ENCODE measurements around the gene MYL6B.
"Not testable (repeated sequence)": the region's sequence is repeated elsewhere in the genome, so short reads cannot be mapped to it uniquely, and the experiment has no call there.

The MYL6B gene

DNA sequence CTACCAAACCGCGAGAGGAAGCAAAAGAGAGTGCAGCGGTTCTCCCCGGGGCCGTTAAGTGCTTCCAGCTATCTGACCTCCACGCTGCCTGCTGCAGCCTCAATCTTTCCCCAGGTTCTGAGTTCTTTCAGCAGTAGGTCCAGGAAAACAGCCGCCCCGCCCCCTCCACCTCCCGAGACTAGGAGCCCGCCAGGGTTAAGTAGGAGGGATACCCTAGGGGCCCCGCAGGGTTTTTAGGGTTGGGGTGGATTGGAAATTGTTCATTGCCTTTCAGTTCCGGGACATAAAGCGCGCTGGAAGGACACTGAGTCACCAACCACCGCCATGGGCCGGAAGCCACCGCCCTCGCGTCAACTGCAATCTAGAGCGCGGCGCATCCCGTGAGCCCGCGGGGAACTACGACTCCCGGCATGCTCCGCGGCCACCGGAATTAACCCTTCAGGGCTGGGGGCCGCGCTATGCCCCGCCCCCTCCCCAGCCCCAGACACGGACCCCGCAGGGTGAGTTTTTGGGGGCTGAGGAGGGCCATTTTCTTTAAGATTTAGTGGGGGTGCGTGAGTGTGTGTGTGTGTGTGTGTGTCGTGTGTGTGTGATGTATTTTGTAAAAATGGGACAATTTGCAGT lies at the start of gene MYL6B:
Gene MYL6B (plus strand): TSS at position 456 of the 624 bp plus-strand sequence. CDS start 1,332 bp downstream, outside the sequence.
- peak; percentile 90 to 91 for DNase-seq (ENCODE audit: low read depth in 2 of 2)

GRCh38 chr12:56102683-56103065 lies 49.7 kb upstream of the MYL6B start:
- no peak for DNase-seq (ENCODE audit: low read depth in 2 of 2)

DNA sequence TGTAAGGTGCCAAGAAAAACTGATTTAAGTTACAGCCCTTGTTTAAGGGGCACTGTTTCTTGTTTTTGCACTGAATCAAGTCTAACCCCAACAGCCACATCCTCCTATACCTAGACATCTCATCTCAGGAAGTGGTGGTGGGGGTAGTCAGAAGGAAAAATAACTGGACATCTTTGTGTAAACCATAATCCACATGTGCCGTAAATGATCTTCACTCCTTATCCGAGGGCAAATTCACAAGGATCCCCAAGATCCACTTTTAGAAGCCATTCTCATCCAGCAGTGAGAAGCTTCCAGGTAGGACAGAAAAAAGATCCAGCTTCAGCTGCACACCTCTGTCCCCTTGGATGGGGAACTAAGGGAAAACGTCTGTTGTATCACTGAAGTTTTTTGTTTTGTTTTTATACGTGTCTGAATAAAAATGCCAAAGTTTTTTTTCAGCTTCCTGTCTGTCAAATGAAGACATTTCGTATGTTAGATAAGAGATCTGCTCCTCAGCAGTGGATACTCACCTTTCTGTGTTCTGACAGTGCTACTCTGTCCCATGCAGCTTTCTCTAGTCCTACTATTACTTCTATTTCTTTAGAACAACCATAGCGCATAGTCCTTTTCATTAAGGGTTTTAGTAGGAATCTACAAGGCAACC lies 49.2 kb upstream of the MYL6B start:
- no peak for DNase-seq (ENCODE audit: low read depth in 2 of 2)

- DNase-seq (ENCODE audit: low read depth in 2 of 2) = no peak
These were observed 48.6 kb upstream of the MYL6B start for GRCh38 chr12:56103823-56104108.

DNA sequence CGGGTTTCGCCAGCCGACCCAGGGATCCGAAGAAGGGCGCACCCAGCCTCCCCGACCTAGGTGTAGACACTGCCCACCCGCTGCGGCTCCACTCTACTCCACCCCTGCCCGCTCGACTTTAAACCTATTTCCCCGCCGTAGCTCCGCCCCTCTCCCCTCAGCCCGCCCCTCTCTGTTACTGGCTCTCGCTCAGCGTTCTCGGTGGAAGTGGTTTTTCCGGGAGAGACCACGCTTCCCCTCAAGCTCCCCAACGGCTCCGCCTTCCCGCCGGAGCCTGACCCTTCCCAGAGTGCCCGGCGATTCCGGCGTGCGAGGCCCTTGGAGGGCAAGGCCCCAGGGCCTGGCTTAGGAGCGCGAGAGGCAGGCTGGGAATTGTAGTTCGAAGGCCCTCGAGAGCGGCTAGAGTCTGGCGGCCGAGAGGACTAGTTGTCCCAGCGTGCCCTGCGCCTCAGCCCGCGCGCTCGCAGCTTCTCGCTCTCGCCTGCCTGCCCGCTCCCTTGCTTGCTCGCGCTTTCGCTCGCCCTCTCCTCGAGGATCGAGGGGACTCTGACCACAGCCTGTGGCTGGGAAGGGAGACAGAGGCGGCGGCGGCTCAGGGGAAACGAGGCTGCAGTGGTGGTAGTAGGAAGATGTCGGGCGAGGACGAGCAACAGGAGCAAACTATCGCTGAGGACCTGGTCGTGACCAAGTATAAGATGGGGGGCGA lies 48.1 kb upstream of the MYL6B start, which contains the start of gene PA2G4:
Gene PA2G4 (plus strand): TSS at position 451 of the 706 bp plus-strand sequence. CDS start 179 bp downstream, at position 630.
- peak; percentile 96 for DNase-seq (ENCODE audit: low read depth in 2 of 2)

DNA sequence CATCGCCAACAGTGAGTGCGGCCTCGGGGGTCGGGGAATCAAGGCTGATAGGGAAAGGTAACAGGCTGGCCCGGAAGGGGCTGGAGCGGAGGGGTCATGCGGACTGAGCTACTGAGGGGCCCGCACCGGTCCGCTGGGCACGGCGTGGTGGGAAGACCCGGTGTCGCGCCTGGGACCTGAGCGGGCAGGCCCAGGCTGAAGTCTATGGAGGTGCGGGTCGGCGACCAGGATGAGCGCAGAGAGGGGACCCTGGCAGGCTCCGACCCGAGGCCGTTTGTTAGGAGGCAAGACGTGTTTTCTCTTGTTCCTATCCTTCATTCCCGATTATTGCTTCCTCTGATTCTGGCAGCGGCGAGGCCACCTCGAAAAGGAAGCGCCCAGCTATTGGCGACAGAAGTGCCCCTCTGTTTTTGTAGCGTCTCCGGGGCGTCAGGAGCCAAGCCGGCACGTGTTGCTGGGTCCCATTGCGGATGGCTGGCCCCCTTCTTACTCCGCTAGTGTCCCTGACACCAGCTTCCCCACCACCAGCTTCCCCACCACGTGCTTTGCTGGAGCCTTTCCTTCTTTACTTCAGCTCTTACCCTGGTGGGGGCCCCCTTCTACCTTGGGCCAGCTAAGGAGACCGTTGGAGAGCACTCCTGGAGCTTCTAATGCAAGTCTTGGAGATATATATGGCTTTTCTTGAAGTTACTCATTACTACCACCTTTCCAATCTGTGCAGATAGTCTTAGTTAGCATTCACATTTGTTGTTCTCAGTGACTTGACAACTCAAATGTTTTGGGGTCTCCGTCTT lies 47.4 kb upstream of the MYL6B start:
- no peak for DNase-seq (ENCODE audit: low read depth in 2 of 2)

DNA sequence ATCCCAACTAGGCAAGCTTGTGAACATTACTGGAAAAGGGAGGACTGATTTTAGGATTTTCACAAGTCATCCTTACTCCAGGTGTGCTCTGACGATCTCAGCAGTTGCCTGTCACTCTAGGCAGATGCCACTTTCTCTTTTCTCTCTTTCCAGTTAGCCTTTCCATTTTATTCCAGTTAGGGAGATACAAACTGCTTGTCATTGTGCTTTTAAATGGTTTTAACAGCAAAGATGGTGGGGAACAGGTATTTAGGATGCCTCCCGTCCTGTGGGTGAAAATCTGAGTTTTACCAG lies 46.8 kb upstream of the MYL6B start:
- DNase-seq (ENCODE audit: low read depth in 2 of 2) = no peak

GRCh38 chr12:56107242-56107641 lies 45.1 kb upstream of the MYL6B start:
- no peak for DNase-seq (ENCODE audit: low read depth in 2 of 2)

GRCh38 chr12:56110571-56110970 lies 41.8 kb upstream of the MYL6B start:
- DNase-seq (ENCODE audit: low read depth in 2 of 2) = no peak

GRCh38 chr12:56114084-56114483 lies 38.3 kb upstream of the MYL6B start:
- DNase-seq (ENCODE audit: low read depth in 2 of 2) = no peak

DNA sequence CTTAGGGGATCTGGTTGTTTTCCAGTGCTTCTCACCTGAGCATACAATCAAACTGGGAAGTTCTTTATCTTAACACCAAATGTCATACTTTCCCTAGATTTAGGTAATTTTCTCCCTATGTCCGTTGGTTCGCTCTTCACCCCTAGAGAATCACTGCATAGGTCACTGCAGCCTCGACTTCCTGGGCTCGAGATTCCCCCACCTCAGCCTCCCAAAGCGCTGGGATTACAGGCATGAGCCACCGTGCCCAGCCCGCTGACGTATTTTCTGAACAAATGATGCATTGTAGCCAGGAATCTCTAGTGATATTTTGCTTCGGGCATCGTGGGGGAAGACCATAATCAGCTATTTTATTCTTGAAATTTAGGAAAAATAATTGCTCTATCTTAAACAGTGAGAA lies 37.1 kb upstream of the MYL6B start:
- no peak for DNase-seq (ENCODE audit: low read depth in 2 of 2)

DNA sequence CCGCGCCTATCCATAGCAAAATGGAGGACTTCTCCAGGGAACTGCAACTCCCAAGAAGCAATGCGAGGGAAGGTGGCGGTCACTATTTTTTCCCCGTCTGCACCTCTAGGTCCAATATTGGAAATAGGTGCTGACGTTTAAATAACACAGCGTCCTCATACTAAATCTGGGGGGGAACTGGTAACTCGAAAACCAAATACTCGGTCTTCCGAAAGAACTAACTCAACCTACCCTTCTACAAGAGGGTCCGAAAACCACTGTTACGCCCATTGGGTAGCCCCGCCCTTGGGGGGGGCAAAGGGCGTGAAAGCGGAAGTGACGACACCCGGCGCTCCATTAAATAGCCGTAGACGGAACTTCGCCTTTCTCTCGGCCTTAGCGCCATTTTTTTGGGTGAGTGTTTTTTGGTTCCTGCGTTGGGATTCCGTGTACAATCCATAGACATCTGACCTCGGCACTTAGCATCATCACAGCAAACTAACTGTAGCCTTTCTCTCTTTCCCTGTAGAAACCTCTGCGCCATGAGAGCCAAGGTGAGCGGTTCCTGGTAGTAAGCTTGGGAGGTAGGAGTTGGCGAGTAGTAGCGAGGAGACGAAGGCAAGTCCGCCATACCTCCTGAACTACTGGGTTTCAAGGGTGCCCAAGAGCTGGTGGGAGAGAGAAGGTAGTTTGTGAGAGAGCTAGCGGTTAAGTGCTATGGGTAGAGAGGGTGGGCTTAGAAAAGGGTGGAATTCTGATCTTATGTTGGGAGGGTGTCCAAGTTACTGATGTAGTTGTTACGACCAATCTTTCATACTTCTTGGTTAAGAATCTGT lies 35.9 kb upstream of the MYL6B start, which contains the start of gene RPL41:
Gene RPL41 (plus strand): TSS at position 367 of the 815 bp plus-strand sequence.
- peak; percentile 88 to 91 for DNase-seq (ENCODE audit: low read depth in 2 of 2)

- not testable (repeated sequence) for DNase-seq (ENCODE audit: low read depth in 2 of 2)
These were observed 35.2 kb upstream of the MYL6B start for GRCh38 chr12:56117082-56117706.

DNA sequence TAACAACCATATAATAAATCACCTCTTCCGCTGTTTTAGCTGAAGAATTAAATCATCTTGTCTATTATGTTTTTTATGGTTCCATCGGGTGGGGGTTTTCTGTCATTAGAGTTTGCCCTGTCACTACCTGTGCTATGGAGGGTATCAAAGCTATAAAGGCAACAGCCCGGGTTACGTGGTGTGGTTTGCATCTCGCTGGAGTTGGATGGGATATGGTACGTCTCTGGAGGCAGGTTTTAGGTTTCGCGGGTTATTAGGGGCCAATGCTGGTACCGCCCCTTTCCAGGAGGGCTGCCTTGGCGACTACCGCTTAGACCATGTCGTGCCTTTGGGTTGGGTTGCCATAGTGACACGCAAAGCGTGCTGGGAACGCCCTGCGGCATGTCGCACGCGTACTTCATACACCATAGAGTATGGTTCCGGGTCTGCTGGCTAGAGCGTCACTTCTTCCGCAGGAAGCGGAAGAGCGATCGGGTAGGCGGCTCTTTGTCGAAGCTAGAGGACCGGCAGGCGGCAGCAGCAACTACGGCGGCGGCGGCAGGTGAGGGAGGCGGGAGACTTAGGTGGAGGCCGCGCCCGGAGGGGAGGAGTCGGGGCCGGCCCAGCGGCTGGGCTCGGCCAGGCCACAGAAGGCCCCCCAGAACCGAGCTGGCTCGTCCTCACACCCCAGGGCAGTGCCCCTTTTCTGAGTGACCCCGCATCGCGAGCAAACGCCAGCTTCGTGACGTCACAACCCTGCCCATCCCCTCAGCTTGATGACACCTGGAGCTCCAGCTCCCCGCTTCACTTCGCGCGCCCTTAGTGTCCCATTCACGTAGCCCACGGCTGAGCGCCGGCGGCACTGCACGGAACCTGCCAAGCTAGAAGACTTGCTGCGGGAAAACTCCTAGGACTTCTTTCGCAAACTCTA lies 34.4 kb upstream of the MYL6B start, which contains the start of gene ZC3H10:
Gene ZC3H10 (plus strand): TSS at position 489 of the 910 bp plus-strand sequence. CDS start 2,297 bp downstream, outside the sequence.
- DNase-seq (ENCODE audit: low read depth in 2 of 2) = peak; percentile 96 to 98

GRCh38 chr12:56118688-56119357 lies 33.6 kb upstream of the MYL6B start:
- no peak for DNase-seq (ENCODE audit: low read depth in 2 of 2)

DNA sequence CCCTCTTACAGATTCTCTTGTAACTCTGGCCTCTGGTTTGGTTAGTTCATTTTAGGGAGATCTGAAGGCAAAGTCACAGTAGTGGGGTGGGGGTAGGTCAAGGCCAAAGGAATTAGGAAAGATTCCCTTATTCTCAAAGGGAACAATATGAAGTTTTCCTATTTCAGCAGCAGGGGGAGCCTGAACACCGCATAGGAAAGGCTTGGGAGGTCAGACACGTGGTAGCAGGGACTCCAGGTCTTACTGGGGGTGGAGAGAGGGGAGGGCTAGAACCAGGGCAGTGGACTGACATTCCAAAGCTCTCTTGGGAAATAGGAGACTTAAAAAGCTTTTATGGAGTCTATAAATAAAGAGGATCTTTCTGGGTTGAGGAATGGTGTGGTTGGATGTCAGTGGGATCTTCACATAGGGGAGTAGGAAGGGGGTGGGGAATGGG lies 33.0 kb upstream of the MYL6B start:
- DNase-seq (ENCODE audit: low read depth in 2 of 2) = peak; percentile 35 to 40

- no peak for DNase-seq (ENCODE audit: low read depth in 2 of 2)
These were observed 32.1 kb upstream of the MYL6B start for GRCh38 chr12:56120158-56120846.

- DNase-seq (ENCODE audit: low read depth in 2 of 2) = no peak
These were observed 31.1 kb upstream of the MYL6B start for GRCh38 chr12:56121204-56121870.
